DND-41 (cell line): ENCODE data around the gene SLC9A7.

Source experiments
- ATAC-seq: fragments of 200-7000 bp; cut with Tn5 transposase; 3 replicates; pipeline ENCODE4 v1.9.1; 2021; ENCODE audit warnings: low read depth; ENCODE audit not compliant: insufficient read depth
- DNase-seq: peaks from one replicate; pipeline ENCODE4 v3.0.0-alpha.2; 2020
- H2AFZ ChIP-seq: 2 replicates; pipeline ENCODE4 v1.6.0; 2012; ENCODE audit warnings: low read depth, low read length
- H3K27ac ChIP-seq: 2 replicates; pipeline ENCODE4 v1.5.1; 2012; ENCODE audit warnings: low read length, inconsistent platforms
- H3K27me3 ChIP-seq: fragments of 200-600 bp; sonication (generic); 2 replicates; pipeline ENCODE4 v1.6.0; 2012; ENCODE audit warnings: low read length, mild to moderate bottlenecking, inconsistent platforms; ENCODE audit not compliant: insufficient read depth, poor library complexity
- H3K36me3 ChIP-seq: 2 replicates; pipeline ENCODE4 v1.5.1; 2012; ENCODE audit warnings: low read length, inconsistent platforms; ENCODE audit not compliant: insufficient read depth
- H3K4me1 ChIP-seq: 2 replicates; pipeline ENCODE4 v1.5.1; 2012; ENCODE audit warnings: mild to moderate bottlenecking, low read length; ENCODE audit not compliant: insufficient read depth
- H3K4me2 ChIP-seq: 2 replicates; pipeline ENCODE4 v1.6.0; 2012; ENCODE audit warnings: mild to moderate bottlenecking, moderate library complexity, low read length, inconsistent platforms; ENCODE audit not compliant: insufficient read depth
- H3K4me3 ChIP-seq, 2 experiments: fragments of 200-600 bp in 1 of 2; shearing (Covaris generic) in 1 of 2; 2 replicates each; pipeline ENCODE4 v1.5.1; 2012 to 2016; ENCODE audit warnings: inconsistent platforms in 2 of 2, low read length in 2 of 2, mild to moderate bottlenecking in 2 of 2, low read depth in 1 of 2, moderate library complexity in 1 of 2
- H3K79me2 ChIP-seq: 2 replicates; pipeline ENCODE4 v1.6.0; 2012; ENCODE audit warnings: low read length, inconsistent platforms; ENCODE audit not compliant: insufficient read depth
- H3K9ac ChIP-seq: 2 replicates; pipeline ENCODE4 v1.6.0; 2012; ENCODE audit warnings: low read depth, mild to moderate bottlenecking, inconsistent platforms, low read length, moderate library complexity
- H3K9me3 ChIP-seq: 2 replicates; pipeline ENCODE4 v1.5.1; 2012; ENCODE audit warnings: low read length, moderate library complexity, mild to moderate bottlenecking, inconsistent platforms; ENCODE audit not compliant: insufficient read depth, severe bottlenecking
- H4K20me1 ChIP-seq: 2 replicates; pipeline ENCODE4 v1.6.0; 2012; ENCODE audit warnings: low read length; ENCODE audit not compliant: insufficient read depth
- CTCF ChIP-seq: IDR thresholded peaks from 2 replicates; pipeline ENCODE4 v1.5.1; 2012; ENCODE audit warnings: borderline replicate concordance, low read length, moderate library complexity, mild to moderate bottlenecking; ENCODE audit not compliant: poor library complexity, severe bottlenecking; ENCODE audit errors: extremely low read depth
- EZH2 ChIP-seq: IDR thresholded peaks from 3 replicates; pipeline ENCODE4 v1.6.1; 2012; ENCODE audit warnings: borderline replicate concordance, low read depth, mild to moderate bottlenecking, moderate library complexity, low read length, inconsistent platforms; ENCODE audit not compliant: severe bottlenecking

SLC9A7 gene

GRCh38 chrX:46627062-46627461 is 131.9 kb downstream of the SLC9A7 start:
- Histone ChIP-seq H3K9me3 (no peaks in the 10 kb centered on the region), H3K4me2 (no peak overlapping the region), H3K4me3 (no peak overlapping the region), H3K27ac (no peak overlapping the region), H3K9ac (no peak overlapping the region), H3K79me2 (no peaks in the 10 kb centered on the region), H3K27me3 (no peaks in the 10 kb centered on the region), H2AFZ (no peak overlapping the region), H3K4me1 (no peaks in the 10 kb centered on the region), H3K36me3 (no peaks in the 10 kb centered on the region), H4K20me1 (no peaks in the 10 kb centered on the region)
- TF ChIP-seq CTCF: no peak
- TF ChIP-seq EZH2: no peak
- ATAC-seq: no peak
- no peak for DNase-seq

DNA sequence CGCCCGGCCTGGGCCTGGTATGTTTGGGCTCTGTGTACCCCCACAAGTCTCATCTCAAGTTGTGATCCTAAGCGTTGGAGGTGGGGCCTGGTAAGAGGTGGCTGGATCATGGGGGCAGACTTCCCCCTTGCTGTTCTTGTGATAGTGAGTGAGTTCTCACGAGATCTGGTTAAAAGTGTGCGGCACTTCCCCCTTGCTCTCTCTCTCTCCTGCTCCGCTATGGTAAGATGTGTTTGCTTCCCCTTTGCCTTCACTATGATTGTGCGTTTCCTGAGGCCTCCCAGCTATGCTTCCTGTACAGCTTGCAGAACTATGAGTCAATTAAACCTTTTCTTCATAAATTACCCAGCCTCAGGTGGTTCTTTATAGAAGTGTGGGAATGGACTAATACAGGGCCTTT is 132.4 kb downstream of the SLC9A7 start:
- TF ChIP-seq EZH2 (no peak), CTCF (no peak)
- H3K4me1 ChIP-seq: no peaks in the 10 kb centered on the region
- H3K9ac ChIP-seq: no peak overlapping the region
- no peak overlapping the region for H2AFZ ChIP-seq
- H4K20me1 ChIP-seq: no peaks in the 10 kb centered on the region
- no peak overlapping the region for H3K4me2 ChIP-seq
- no peaks in the 10 kb centered on the region for H3K9me3 ChIP-seq
- no peak overlapping the region for H3K4me3 ChIP-seq
- H3K79me2 ChIP-seq: no peaks in the 10 kb centered on the region
- DNase-seq: no peak
- no peaks in the 10 kb centered on the region for H3K27me3 ChIP-seq
- no peak overlapping the region for H3K27ac ChIP-seq
- ATAC-seq: no peak
- no peaks in the 10 kb centered on the region for H3K36me3 ChIP-seq

GRCh38 chrX:46624090-46624786 is 134.7 kb downstream of the SLC9A7 start:
- Histone ChIP-seq H3K27ac (no peak overlapping the region), H3K9me3 (no peaks in the 10 kb centered on the region)

More at GRCh38 chrX:46624090-46624786, 134.7 kb downstream of the SLC9A7 start:
- DNase-seq (no peak), ATAC-seq (no peak)
- no peak overlapping the region for H3K4me2 ChIP-seq
- H3K79me2 ChIP-seq: no peaks in the 10 kb centered on the region
- no peaks in the 10 kb centered on the region for H3K27me3 ChIP-seq
- H3K4me1 ChIP-seq: no peaks in the 10 kb centered on the region
- no peak overlapping the region for H3K4me3 ChIP-seq
- H4K20me1 ChIP-seq: no peaks in the 10 kb centered on the region
- no peaks in the 10 kb centered on the region for H3K36me3 ChIP-seq
- no peak overlapping the region for H3K9ac ChIP-seq
- no peak overlapping the region for H2AFZ ChIP-seq
- TF ChIP-seq CTCF (no peak), EZH2 (no peak)
